GM19455 (cell line): Measurements from ENCODE around the gene CLDN6.
A peak's percentile ranks its signal among the peaks of the same experiment; 100 is the strongest.

ENCODE experiments used
- ATAC-seq: cut with Tn5 transposase; IDR thresholded peaks from one replicate; pipeline ENCODE4 v1.9.1; 2021; ENCODE audit not compliant: unreplicated experiment

The CLDN6 gene

DNA sequence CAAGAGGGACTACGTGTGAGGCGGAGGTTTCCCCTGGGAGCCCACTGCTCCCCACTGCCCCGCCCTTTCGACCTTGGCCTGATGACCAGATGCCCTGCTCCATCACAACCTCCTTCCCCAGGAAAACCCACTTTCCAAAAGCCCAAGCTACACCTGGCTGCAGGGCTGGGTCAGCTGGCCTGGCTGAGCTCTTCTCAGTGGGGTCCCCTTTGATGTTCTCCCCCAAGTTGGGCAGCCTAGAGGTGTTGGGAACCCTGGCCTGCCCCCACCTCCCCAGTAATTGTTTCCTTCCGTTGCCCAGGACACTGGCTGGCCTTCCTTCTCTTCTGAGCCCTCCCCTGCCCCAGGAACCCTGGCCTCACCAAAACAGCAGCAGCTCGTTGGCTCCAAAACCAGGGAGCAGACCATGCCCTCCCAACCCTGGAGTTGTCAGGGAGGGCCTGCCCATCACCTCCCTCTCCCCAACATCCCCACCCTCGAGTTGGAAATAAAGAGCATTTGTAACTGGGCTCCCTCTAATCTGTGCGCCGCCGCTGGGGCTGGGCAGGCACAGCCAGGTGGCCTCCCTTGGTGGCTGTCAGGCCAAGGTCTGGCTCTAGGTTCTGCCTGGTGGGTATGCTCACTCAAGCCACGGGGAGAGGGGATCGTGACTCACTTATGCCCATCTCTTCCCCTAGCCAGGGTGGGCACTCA lies 3.8 kb downstream of the CLDN6 start:
- no peak for ATAC-seq

- no peak for ATAC-seq
Observed at GRCh38 chr16:3013491-3013951, 4.5 kb downstream of the CLDN6 start.

DNA sequence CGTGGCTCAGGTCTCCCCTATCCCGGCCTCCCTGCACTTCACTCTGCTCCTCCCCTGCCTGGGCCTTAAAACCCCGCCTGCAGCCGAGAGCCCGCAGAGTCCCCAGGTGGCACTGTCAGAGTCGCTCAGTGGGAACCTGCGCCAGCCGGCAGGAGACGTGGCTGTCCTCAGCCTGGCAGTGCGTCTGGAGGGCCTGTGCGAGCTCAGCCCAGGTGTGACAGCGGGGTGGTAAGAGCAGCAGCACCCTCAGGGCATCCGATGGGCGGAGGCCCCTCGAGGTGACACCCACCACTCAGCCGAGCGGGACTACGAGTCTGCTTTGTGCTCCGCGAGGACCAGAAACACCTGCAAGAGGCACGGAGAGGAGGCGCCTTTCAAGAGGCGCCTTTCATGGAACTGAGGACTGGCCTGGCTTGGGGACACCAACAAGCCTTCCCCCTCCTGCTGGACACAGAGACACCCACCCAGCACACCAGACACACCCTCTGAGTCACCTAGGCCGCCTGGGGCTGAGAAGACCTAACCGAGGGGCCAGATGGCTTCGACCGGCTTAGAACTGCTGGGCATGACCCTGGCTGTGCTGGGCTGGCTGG lies 5.1 kb downstream of the CLDN6 start, which contains the start of gene CLDN9:
TSS of gene CLDN9 (plus strand) at position 96 of the 593 bp plus-strand sequence. CDS start at position 536, 440 bp downstream.
- no peak for ATAC-seq

GRCh38 chr16:3012246-3012645 lies 5.7 kb downstream of the CLDN6 start:
- ATAC-seq: no peak

GRCh38 chr16:3010510-3010909 lies 7.5 kb downstream of the CLDN6 start:
- ATAC-seq: no peak

GRCh38 chr16:3009568-3010390 lies 8.2 kb downstream of the CLDN6 start:
- no peak for ATAC-seq

DNA sequence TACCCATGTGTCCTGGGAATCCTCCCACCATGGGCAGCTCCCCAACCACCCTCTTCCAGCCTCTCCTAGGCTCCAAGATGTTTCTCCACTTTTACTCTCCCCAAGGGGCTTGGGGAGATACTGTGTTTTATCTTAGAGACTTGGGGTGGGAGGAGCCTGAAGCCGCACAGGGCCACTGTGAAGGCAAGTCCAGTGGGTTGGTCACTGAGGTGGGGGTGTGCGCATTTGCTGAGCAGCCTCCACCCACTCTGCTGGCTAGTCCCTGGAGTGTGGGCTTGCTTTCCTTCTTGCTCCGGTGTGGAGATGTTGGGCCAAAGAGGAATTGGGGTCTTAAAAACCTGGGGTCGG lies 9.3 kb downstream of the CLDN6 start:
- ATAC-seq: no peak

DNA sequence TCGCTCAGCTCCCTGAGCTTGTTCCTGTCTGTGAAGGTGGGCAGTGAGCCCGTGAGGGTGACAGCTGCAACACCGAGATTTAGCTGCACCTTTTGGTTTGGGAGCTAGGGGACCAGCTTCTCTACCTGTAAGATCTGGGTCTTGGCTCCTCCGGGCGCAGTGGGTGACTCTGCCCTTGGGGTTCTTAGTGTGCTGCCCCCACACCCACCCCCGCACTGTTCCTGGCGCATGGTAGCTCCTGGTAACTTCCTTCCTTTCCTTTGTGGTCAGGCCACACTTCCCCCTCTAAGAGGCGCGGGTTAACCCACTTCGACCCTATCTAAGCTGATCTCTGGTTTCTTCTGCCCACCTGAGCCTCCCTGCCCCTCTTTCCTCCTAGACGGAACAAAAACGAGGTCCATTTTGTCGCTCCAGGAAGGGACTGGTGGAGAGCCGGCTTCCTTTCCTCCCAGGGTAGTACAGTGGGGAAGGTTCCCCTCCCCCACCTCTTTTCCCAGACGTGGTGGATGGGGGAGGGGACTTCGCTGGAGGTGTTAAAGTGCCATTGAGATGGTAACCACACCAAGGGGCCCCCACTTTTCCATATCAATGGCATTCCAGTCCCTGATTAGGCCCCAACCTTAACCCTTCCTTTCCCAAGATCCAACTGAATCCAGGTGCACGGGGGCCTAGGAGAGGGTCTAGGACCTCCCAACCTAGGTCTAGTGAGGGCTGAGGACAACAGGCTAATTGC lies 9.9 kb downstream of the CLDN6 start:
- no peak for ATAC-seq

GRCh38 chr16:3007059-3007956 lies 10.7 kb downstream of the CLDN6 start:
- no peak for ATAC-seq

- no peak for ATAC-seq
Observed at GRCh38 chr16:3004781-3005284, 13.2 kb downstream of the CLDN6 start.

DNA sequence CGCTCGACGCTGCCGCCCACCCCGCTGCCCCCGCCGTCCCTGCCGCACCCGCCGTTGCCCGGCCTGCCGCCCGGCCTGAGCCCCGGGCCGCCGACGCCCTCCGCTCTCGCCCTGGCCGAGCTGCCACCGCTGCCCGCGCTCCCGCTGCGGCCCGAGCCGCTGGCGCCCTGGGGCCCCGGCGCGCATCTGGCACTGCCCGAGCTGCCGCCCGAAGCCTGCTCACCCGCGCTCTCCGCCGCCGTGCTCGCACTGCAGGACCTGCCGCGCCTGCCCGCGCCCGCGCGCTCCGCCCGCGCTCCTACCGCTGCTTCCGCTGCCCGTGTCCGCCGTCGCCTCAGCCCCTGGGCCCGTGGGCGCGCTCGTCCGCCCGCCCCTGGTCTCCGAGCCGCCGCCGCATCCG lies 13.7 kb downstream of the CLDN6 start:
- no peak for ATAC-seq

GRCh38 chr16:3003582-3004270 lies 14.3 kb downstream of the CLDN6 start:
- peak; percentile 93 for ATAC-seq

GRCh38 chr16:3001316-3001715 lies 16.7 kb downstream of the CLDN6 start:
- no peak for ATAC-seq

GRCh38 chr16:3000540-3000939 lies 17.4 kb downstream of the CLDN6 start:
- ATAC-seq: no peak

GRCh38 chr16:2999929-3000328 lies 18.1 kb downstream of the CLDN6 start:
- no peak for ATAC-seq

DNA sequence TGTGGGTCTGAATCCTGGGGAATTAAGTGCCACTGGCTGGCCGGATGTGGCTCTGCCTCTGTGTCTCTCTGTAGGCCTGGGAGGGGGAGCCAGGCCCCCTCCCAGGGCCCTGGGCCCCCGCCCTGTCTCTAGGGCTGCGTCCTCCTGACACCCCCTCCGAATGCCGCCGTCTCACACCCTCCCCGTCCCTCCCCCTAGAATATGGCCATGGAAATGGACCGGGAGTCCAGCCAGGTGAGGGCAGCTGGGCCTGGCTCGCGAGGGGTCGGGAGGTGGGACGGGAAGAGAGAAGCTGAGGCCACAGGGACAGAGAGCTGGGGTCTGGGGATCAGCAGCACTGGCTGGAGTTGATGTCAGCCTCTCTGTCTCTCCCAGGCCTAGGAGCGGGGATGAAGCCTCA lies 21.7 kb downstream of the CLDN6 start:
- ATAC-seq: no peak

- no peak for ATAC-seq
Observed at GRCh38 chr16:2992383-2993081, 25.5 kb downstream of the CLDN6 start.

GRCh38 chr16:2991566-2992261 lies 26.3 kb downstream of the CLDN6 start:
- no peak for ATAC-seq
